Measurements from ENCODE around the gene BEST1. TPM values are rescaled to one million over a fixed set of nuclear protein-coding genes. Genes with fewer than 3 reads are reported as not detected.

BEST1 gene
- total RNA-seq, 1 donor from 2014 or later = 0.12 TPM

GRCh38 chr11:61916737-61917333, 33.3 kb upstream of the BEST1 start:
- TF ChIP-seq, protein P1, sequence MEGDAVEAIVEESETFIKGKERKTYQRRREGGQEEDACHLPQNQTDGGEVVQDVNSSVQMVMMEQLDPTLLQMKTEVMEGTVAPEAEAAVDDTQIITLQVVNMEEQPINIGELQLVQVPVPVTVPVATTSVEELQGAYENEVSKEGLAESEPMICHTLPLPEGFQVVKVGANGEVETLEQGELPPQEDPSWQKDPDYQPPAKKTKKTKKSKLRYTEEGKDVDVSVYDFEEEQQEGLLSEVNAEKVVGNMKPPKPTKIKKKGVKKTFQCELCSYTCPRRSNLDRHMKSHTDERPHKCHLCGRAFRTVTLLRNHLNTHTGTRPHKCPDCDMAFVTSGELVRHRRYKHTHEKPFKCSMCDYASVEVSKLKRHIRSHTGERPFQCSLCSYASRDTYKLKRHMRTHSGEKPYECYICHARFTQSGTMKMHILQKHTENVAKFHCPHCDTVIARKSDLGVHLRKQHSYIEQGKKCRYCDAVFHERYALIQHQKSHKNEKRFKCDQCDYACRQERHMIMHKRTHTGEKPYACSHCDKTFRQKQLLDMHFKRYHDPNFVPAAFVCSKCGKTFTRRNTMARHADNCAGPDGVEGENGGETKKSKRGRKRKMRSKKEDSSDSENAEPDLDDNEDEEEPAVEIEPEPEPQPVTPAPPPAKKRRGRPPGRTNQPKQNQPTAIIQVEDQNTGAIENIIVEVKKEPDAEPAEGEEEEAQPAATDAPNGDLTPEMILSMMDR (conservative IDR thresholded peaks at IDR 0.05; ENCODE audit: low read depth, low read length) = no peak
- no peak for DNase-seq (ENCODE audit: low read depth)
- peak overlapping the region; percentile 53 for H3K4me3 ChIP-seq (ENCODE audit: low read depth, low read length)

- TF ChIP-seq, protein P1 (conservative IDR thresholded peaks at IDR 0.05; ENCODE audit: low read depth, low read length) = no peak
- DNase-seq (ENCODE audit: low read depth) = no peak
Observed at GRCh38 chr11:61917334-61918109, 32.6 kb upstream of the BEST1 start, which contains the start of gene RAB3IL1. TSS of gene RAB3IL1 (minus strand) at chr11:61917566. CDS start at chr11:61917367, 199 bp downstream.

DNA sequence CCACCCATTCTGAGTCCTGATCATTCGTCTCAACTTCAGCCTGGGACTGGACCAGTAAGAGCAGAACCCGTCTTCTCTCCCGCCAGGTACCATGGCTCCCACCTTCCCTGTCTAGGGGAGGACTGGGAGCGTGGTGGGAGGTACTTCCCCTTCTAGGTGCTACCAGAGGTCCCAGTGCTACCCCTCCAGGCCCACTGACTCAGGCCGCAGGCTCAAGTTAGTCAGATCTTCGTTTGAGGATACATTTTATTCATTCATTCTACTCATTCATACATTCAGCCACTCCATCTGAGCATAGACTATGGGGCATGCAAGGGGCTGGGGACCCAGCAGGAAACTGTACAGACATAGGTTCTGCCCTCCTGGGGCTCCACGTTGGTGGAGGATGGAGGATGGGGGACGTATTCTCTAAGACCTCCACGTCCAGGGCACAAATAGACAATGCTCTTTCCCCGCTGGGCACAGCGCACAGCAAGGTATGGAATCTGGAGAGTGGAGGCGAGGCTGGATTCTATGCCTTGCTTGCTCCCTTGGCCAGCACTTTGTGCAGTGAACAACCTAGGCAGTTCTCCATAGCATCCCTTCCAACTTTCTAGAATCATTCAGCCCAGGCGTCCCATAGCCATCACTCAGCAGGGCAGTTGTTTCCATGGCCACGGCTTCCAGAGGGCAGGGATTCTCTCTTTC, 31.8 kb upstream of the BEST1 start:
- DNase-seq (ENCODE audit: low read depth) = no peak
- TF ChIP-seq, protein P1 (conservative IDR thresholded peaks at IDR 0.05; ENCODE audit: low read depth, low read length) = no peak
- no peak overlapping the region for H3K4me3 ChIP-seq (ENCODE audit: low read depth, low read length)

More at GRCh38 chr11:61917334-61918109, 32.6 kb upstream of the BEST1 start, which contains the start of gene RAB3IL1:
- peak within 1 kb of the TSS; percentile 53 for H3K4me3 ChIP-seq (ENCODE audit: low read depth, low read length)

GRCh38 chr11:61918938-61919704, 31.0 kb upstream of the BEST1 start:
- DNase-seq (ENCODE audit: low read depth) = no peak
- TF ChIP-seq, protein P1 (conservative IDR thresholded peaks at IDR 0.05; ENCODE audit: low read depth, low read length) = no peak
- H3K4me3 ChIP-seq (ENCODE audit: low read depth, low read length) = no peak overlapping the region

DNA sequence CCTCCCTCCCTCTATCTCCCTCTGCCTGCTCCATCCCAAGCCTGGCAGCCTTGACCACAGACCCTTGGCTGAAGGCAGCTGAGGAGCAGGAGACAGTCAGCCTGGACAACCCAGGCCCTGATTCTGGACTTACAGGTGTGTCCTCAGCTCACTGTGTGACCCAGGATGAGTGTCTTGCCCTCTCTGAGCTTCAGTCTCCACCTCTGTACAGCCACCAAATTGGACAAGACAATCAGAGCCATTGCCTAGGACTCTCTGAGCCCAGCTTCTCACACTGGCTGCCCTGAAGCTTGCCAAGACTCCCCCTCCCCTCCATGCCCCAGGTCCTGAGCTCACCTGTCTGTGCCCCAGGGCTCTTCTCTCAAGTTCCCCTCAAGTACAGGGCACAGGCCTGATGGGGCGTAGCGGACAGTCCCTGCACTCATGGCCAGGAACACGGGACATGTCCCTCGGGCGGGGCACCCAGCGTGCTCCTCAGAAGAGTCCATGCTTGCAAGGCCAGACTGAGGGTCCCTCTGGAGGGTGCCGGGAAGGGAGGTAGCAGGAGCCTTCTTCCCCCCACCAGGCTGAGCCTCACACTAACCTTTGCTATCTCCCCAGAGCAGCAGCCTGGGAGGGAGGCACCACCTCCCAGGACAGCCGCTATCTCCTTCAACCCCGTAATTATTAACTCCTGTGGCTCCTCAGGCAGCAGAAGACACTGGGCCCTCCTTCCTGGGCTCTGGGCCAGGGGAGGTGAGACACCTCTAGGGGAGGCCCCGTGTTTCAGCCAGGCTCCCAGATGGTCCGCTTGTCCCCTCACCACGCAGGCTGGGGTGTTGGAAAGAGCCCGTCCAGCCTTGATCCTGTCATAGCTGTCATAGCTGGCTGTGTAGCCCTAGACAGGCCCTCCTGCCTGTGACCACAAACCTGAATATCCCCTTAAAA, 30.2 kb upstream of the BEST1 start:
- no peak overlapping the region for H3K4me3 ChIP-seq (ENCODE audit: low read depth, low read length)
- no peak for DNase-seq (ENCODE audit: low read depth)
- TF ChIP-seq, protein P1 (conservative IDR thresholded peaks at IDR 0.05; ENCODE audit: low read depth, low read length) = no peak

Measured in epithelial cell of proximal tubule (primary cell).